Activated B cell treated with CpG ODN at 0.5 μM for 24 hours (primary cell): ENCODE data around the gene MLLT10. TPM values are rescaled to one million over a fixed set of nuclear protein-coding genes. Genes with fewer than 3 reads are reported as not detected.

Source experiments
- ATAC-seq: fragments of 200-7000 bp; cut with Tn5 transposase; one replicate; pipeline ENCODE4 v1.10.0; 2021; ENCODE audit warnings: low read depth, mild to moderate bottlenecking, moderate library complexity
- CTCF ChIA-PET: fragments of 350-600 bp; sonication (Branson Sonifier 250); formaldehyde crosslinking; loops from one replicate; lab custom pipeline; 2021; ENCODE audit warnings: antibody characterized with exemption; lab: Charles Lee
- POLR2A ChIA-PET: fragments of 350-600 bp; sonication (Branson Sonifier 250); formaldehyde crosslinking; loops from one replicate; lab custom pipeline; 2021; ENCODE audit warnings: antibody characterized with exemption; lab: Charles Lee
- DNase-seq: peaks from one replicate; pipeline ENCODE4 v3.0.0; 2022
- H3K27ac Mint-ChIP-seq: one replicate; pipeline ENCODE4 v1.8.0; 2020; ENCODE audit warnings: mixed read lengths
- H3K27me3 Mint-ChIP-seq: one replicate; pipeline ENCODE4 v1.8.0; 2021; ENCODE audit warnings: mixed read lengths
- H3K36me3 Mint-ChIP-seq: one replicate; pipeline ENCODE4 v1.8.0; 2021; ENCODE audit warnings: low read depth, mixed read lengths
- H3K4me1 Mint-ChIP-seq: one replicate; pipeline ENCODE4 v1.8.0; 2021; ENCODE audit warnings: mixed read lengths
- H3K4me3 Mint-ChIP-seq: one replicate; pipeline ENCODE4 v1.8.0; 2020; ENCODE audit warnings: mild to moderate bottlenecking, mixed read lengths
- H3K9me3 Mint-ChIP-seq: one replicate; pipeline ENCODE4 v1.8.0; 2020; ENCODE audit warnings: mixed read lengths
- CTCF ChIP-seq: fragments of 200-600 bp; IDR thresholded peaks from one replicate; pipeline ENCODE4 v1.8.0; 2022; ENCODE audit warnings: antibody characterized with exemption, mild to moderate bottlenecking
- intact Hi-C: fragments of 100-400 bp; cut with micrococcal nuclease; formaldehyde crosslinking; loops from one replicate; pipeline ENCODE4 v1.15.1; 2024
- total RNA-seq: library from RNA; stranded (reverse); gene quantifications from 2 replicates; pipeline ENCODE4 v1.2.3, GENCODE V29; 2022

The MLLT10 gene
- total RNA-seq, 1 donor from 2014 or later = 48.7 TPM

GRCh38 chr10:21505711-21506278 lies 28.2 kb upstream of the MLLT10 start:
- CTCF ChIA-PET = no interaction called here
- peaks cover 3% of the 10 kb centered on the region for H3K4me1 Mint-ChIP-seq
- ATAC-seq = no peak
- H3K27me3 Mint-ChIP-seq = peaks cover 41% of the 10 kb centered on the region
- TF ChIP-seq CTCF = no peak
- no peaks in the 10 kb centered on the region for H3K36me3 Mint-ChIP-seq
- no peak for DNase-seq
- intact Hi-C loops = no loop called here
- H3K4me3 Mint-ChIP-seq = no peak overlapping the region
- no peaks in the 10 kb centered on the region for H3K9me3 Mint-ChIP-seq
- no peak overlapping the region for H3K27ac Mint-ChIP-seq
- POLR2A ChIA-PET = no interaction called here

- DNase-seq (no peak), ATAC-seq (no peak)
- Mint-ChIP-seq H3K27ac (no peak overlapping the region), H3K4me3 (no peak overlapping the region), H3K27me3 (peaks cover 39% of the 10 kb centered on the region), H3K9me3 (no peaks in the 10 kb centered on the region), H3K36me3 (no peaks in the 10 kb centered on the region), H3K4me1 (peaks cover 2% of the 10 kb centered on the region)
- intact Hi-C loops = no loop called here
- ChIA-PET CTCF (no interaction called here), POLR2A (no interaction called here)
- TF ChIP-seq CTCF = no peak
These were observed 27.7 kb upstream of the MLLT10 start for GRCh38 chr10:21506351-21506750.

- peaks cover 38% of the 10 kb centered on the region for H3K27me3 Mint-ChIP-seq
- ATAC-seq = no peak
- no peak for DNase-seq
These were observed 26.9 kb upstream of the MLLT10 start for GRCh38 chr10:21507150-21507549.

GRCh38 chr10:21508706-21509331 lies 25.2 kb upstream of the MLLT10 start:
- ChIA-PET CTCF (no interaction called here), POLR2A (interaction anchor here (0.5 kb wide), 1 partner anchor 11 kb away, joined by 5 read pairs; no protein-coding TSS in a partner anchor)
- intact Hi-C loops = no loop called here
- Mint-ChIP-seq H3K36me3 (no peaks in the 10 kb centered on the region), H3K4me3 (no peak overlapping the region), H3K27ac (no peak overlapping the region), H3K9me3 (no peaks in the 10 kb centered on the region), H3K27me3 (peaks cover 42% of the 10 kb centered on the region), H3K4me1 (peaks cover 2% of the 10 kb centered on the region)
- ATAC-seq (no peak), DNase-seq (no peak)
- no peak for TF ChIP-seq CTCF

More at GRCh38 chr10:21507150-21507549, 26.9 kb upstream of the MLLT10 start:
- POLR2A ChIA-PET = no interaction called here
- H3K4me3 Mint-ChIP-seq = no peak overlapping the region
- peaks cover 2% of the 10 kb centered on the region for H3K4me1 Mint-ChIP-seq
- no peaks in the 10 kb centered on the region for H3K36me3 Mint-ChIP-seq
- TF ChIP-seq CTCF = no peak
- CTCF ChIA-PET = no interaction called here
- no peaks in the 10 kb centered on the region for H3K9me3 Mint-ChIP-seq
- intact Hi-C loops = no loop called here
- no peak overlapping the region for H3K27ac Mint-ChIP-seq

GRCh38 chr10:21509341-21510240 lies 24.4 kb upstream of the MLLT10 start:
- Mint-ChIP-seq H3K36me3 (no peaks in the 10 kb centered on the region), H3K4me3 (no peak overlapping the region), H3K27ac (no peak overlapping the region), H3K4me1 (peaks cover 2% of the 10 kb centered on the region), H3K9me3 (no peaks in the 10 kb centered on the region), H3K27me3 (peaks cover 43% of the 10 kb centered on the region)
- no peak for DNase-seq
- no peak for ATAC-seq
- no peak for TF ChIP-seq CTCF
- ChIA-PET POLR2A (interaction anchor here (0.5 kb wide), 1 partner anchor 11 kb away, joined by 5 read pairs; no protein-coding TSS in a partner anchor), CTCF (no interaction called here)
- intact Hi-C loops = no loop called here
